Gastrocnemius medialis (tissue), 4 donors: Measurements from ENCODE around the gene FAM199X. TPM values are rescaled to one million over a fixed set of nuclear protein-coding genes. Genes with fewer than 3 reads are reported as not detected.

ENCODE experiments used
- ATAC-seq, 2 donors: fragments of 150-250 bp; one replicate each; pipeline ENCODE4 v1.9.1; 2016
- DNase-seq, 2 donors: peaks; one replicate each; pipeline ENCODE4 v3.0.0-alpha.2; 2019
- H3K27ac ChIP-seq, 4 donors: fragments of 200-600 bp; sonication (generic); 1 replicate in 1 of 4; 2 replicates in 3 of 4; pipeline ENCODE4 v1.5.1; 2016 to 2018; ENCODE audit warnings: mild to moderate bottlenecking in 2 of 4, moderate library complexity in 1 of 4
- H3K27me3 ChIP-seq, 3 donors: fragments of 200-600 bp; sonication (generic) in 2 of 3; 1 replicate in 1 of 3; 2 replicates in 2 of 3; pipeline versions ENCODE4 v1.5.1 to v1.6.0; 2016 to 2019; ENCODE audit warnings: mild to moderate bottlenecking in 1 of 3, moderate library complexity in 1 of 3
- H3K36me3 ChIP-seq, 2 donors: fragments of 200-600 bp; sonication (generic) in 1 of 2; one replicate each; pipeline ENCODE4 v1.5.1; 2017 to 2018
- H3K4me1 ChIP-seq, 2 donors: fragments of 200-600 bp; sonication (generic) in 1 of 2; one replicate each; pipeline ENCODE4 v1.5.1; 2016 to 2017; ENCODE audit warnings: mild to moderate bottlenecking in 2 of 2
- H3K4me3 ChIP-seq, 4 donors: fragments of 200-600 bp; sonication (generic) in 3 of 4; 1 replicate in 1 of 4; 2 replicates in 3 of 4; pipeline ENCODE4 v1.5.1; 2016 to 2019; ENCODE audit warnings: mild to moderate bottlenecking in 2 of 4
- H3K9me3 ChIP-seq, 3 donors: fragments of 200-600 bp; sonication (generic) in 2 of 3; 1 replicate in 1 of 3; 2 replicates in 2 of 3; pipeline ENCODE4 v1.5.1; 2016 to 2019
- POLR2A ChIP-seq, 2 donors: fragments of 450-650 bp; IDR thresholded peaks; one replicate each; pipeline ENCODE4 v1.6.1; 2017; ENCODE audit warnings: antibody characterized with exemption in 2 of 2, mild to moderate bottlenecking in 2 of 2, moderate library complexity in 2 of 2
- in situ Hi-C, 4 donors: fragments of 200-750 bp; cut with MboI; loops; one replicate each; pipeline versions ENCODE4 v1.15.0 to v1.8.0; 2017; ENCODE audit warnings: low sequenced_read_pairs in 4 of 4
- intact Hi-C: fragments of 100-400 bp; cut with DNase I; formaldehyde crosslinking; loops from one replicate; pipeline ENCODE4 v1.15.1; 2023; ENCODE audit warnings: low total_unique reads
- total RNA-seq, 4 donors: library from RNA; depleted of rRNA; stranded (reverse); fragments of >200 nt; gene quantifications; one replicate each; pipeline versions ENCODE4 v1.1.0 to v1.2.3, GENCODE V29; 2016
- TF ChIP-seq, protein P1 (sequence below), 5 experiments: fragments of 450-650 bp in 3 of 5; fragments of 200-600 bp in 2 of 5; sonication (generic) in 2 of 5; IDR thresholded peaks in 4 of 5; conservative IDR thresholded peaks in 1 of 5; 1 replicate in 4 of 5; 2 replicates in 1 of 5; pipeline ENCODE4 v1.5.1; 2016 to 2019; ENCODE audit warnings: antibody characterized with exemption in 5 of 5, mild to moderate bottlenecking in 3 of 5, moderate library complexity in 3 of 5

The FAM199X gene
- total RNA-seq, 4 donors from 2014 or later = 13.4 to 23.4 (median 17.8) TPM

DNA sequence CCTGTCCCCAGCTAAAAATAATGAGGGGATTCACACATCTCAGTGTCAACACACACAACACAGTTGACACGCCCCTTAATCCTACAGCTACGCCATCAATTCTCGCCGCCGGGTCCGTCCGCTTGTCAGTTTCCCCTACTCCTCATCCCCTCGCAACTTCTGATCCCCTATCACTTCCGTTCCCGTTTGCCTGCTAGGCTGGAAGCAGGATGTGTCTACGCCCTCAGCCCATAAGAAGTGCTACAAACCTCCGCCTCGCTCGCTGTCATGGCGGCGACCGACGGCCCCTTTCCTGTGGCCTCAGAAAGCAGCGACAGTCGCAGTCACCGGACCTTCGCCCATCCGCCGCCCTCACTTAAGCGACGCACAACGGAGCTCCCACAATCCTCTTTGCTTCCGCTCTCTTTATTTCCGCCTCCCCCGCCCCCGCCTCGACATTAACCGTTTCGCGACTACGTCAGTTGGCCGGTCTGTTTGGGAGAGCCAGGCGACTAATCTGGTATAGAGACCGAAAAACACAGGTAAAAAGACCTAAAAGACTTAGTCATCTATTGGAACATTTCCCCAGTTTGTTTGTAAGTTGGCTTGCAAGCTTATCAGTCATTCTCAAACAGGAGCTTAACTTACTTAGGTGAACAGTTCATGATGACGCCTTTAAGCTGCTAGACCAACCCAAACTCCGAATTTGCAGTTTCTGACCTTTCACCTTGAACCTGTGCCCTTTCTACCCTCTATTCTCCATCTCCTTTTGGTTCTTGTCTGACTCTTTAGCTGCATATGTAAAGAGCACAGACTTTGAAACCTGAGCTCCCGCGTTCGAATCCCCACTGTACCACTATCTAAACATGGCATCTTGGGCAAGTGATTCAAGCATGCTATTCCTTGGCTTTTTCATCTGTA, 9.4 kb upstream of the FAM199X start, which contains the start of gene SLC25A53:
Gene SLC25A53, minus strand, starts transcription at position 380 of the 900 bp plus-strand sequence. CDS start 51,752 bp downstream, outside the sequence.
- Histone ChIP-seq H3K4me1 (peaks cover 6 to 11% of the 10 kb centered on the region in 2 donors), H3K27ac (peak within 1 kb of the TSS; percentile 85 to 94 (median 88)), H3K9me3 (no peaks in the 10 kb centered on the region), H3K4me3 (peak within 1 kb of the TSS; percentile 60 to 72 (median 66)), H3K36me3 (no peaks in the 10 kb centered on the region), H3K27me3 (no peaks in the 10 kb centered on the region)
- ATAC-seq = peak; percentile 94 to 96
- DNase-seq = peak; percentile 66 to 79
- intact Hi-C loops = loop anchor here (1.0 to 5.0 kb wide), 2 partner anchors 9 to 530 kb away; partner anchors contain the start of genes FAM199X and TCEAL1
- TF ChIP-seq, protein P1, sequence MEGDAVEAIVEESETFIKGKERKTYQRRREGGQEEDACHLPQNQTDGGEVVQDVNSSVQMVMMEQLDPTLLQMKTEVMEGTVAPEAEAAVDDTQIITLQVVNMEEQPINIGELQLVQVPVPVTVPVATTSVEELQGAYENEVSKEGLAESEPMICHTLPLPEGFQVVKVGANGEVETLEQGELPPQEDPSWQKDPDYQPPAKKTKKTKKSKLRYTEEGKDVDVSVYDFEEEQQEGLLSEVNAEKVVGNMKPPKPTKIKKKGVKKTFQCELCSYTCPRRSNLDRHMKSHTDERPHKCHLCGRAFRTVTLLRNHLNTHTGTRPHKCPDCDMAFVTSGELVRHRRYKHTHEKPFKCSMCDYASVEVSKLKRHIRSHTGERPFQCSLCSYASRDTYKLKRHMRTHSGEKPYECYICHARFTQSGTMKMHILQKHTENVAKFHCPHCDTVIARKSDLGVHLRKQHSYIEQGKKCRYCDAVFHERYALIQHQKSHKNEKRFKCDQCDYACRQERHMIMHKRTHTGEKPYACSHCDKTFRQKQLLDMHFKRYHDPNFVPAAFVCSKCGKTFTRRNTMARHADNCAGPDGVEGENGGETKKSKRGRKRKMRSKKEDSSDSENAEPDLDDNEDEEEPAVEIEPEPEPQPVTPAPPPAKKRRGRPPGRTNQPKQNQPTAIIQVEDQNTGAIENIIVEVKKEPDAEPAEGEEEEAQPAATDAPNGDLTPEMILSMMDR (IDR thresholded peaks at IDR 0.05 in 4 of 5, conservative IDR thresholded peaks at IDR 0.05 in 1 of 5) = peak in 1 of 5 experiments; percentile 23
- peak; percentile 31 to 50 for TF ChIP-seq POLR2A (IDR thresholded peaks at IDR 0.05)
- in situ Hi-C loops = loop anchor here in 2 of 4 donors (25.0 kb wide), 1 partner anchor 470 kb away; the partner anchor contains the start of gene MORF4L2 (in 2 of the 2)

DNA sequence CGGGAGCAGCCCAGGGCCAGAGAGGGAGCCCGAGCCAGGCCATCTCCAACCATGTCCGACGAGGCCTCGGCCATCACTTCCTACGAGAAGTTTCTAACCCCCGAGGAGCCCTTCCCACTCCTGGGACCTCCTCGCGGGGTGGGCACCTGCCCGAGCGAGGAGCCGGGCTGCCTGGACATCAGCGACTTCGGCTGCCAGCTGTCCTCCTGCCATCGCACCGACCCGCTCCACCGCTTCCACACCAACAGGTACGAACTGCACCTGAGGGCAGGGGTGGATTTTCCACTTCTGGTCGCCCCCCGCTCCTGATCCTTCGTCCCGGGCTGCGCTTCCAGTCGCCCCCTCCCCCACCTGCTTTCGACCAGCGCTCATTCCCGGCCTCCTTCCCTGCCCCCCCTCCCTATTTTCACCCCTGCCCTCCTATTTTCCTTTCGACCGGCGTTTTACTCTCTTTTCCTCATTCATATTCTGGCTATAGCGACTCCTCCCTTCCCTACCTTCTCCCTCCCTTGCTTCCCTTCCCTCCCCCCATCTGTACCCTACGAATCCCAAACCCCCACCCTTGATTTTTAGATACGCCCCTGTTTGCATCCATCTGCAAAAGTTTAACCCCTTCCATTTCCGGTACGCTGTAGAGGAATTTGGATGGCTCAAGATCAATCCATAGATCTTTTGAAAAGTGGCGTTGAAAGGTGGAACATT, 633 bp downstream of the FAM199X start:
- Histone ChIP-seq H3K4me3 (peak overlapping the region; percentile 66 to 78 (median 72)), H3K27me3 (no peaks in the 10 kb centered on the region), H3K4me1 (peaks cover 0 to 12% of the 10 kb centered on the region in 2 donors), H3K36me3 (no peaks in the 10 kb centered on the region), H3K27ac (peak overlapping the region; percentile 70 to 89 (median 86)), H3K9me3 (no peaks in the 10 kb centered on the region)
- no peak for TF ChIP-seq POLR2A (IDR thresholded peaks at IDR 0.05)
- TF ChIP-seq, protein P1 (IDR thresholded peaks at IDR 0.05 in 4 of 5, conservative IDR thresholded peaks at IDR 0.05 in 1 of 5) = no peak
- DNase-seq (no peak), ATAC-seq (peak; percentile 2 to 24)
- in situ Hi-C loops (loop anchor here in 2 of 4 donors (25.0 kb wide), 1 partner anchor 480 kb away; the partner anchor contains the start of gene MORF4L2 (in 2 of the 2)), intact Hi-C loops (loop anchor here (1.0 to 5.0 kb wide), 2 partner anchors 10 to 480 kb away; partner anchors contain the start of genes MORF4L2 and SLC25A53)

DNA sequence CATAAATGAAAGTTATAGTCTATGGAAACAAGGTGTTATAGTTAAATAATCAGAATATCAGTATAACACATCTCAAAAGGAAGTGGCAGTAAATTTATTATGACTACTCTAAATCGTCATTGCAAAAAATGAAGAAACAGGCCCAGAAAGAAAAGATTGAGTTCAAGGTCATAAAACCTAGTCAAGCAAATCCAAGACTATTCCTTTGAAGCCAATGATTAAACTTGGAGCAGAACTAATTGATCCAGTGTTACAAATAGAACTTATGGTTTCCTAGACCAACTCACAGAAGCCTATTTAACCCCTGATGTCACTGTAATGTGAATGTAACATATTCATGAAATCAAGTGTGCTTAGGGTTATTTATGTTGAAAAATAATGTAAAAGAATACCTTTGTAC, 1.9 kb downstream of the FAM199X start:
- no peak for TF ChIP-seq POLR2A (IDR thresholded peaks at IDR 0.05)
- TF ChIP-seq, protein P1 (IDR thresholded peaks at IDR 0.05 in 4 of 5, conservative IDR thresholded peaks at IDR 0.05 in 1 of 5) = no peak
- in situ Hi-C loops (loop anchor here in 2 of 4 donors (25.0 kb wide), 1 partner anchor 481 kb away; the partner anchor contains the start of gene MORF4L2 (in 2 of the 2)), intact Hi-C loops (loop anchor here (5.0 kb wide), 1 partner anchor 481 kb away; the partner anchor contains the start of gene MORF4L2)
- no peaks in the 10 kb centered on the region for H3K9me3 ChIP-seq
- no peak overlapping the region for H3K27ac ChIP-seq
- no peak for ATAC-seq
- no peak overlapping the region for H3K4me3 ChIP-seq
- H3K4me1 ChIP-seq = peaks cover 0 to 12% of the 10 kb centered on the region in 2 donors
- DNase-seq = no peak
- no peaks in the 10 kb centered on the region for H3K36me3 ChIP-seq
- no peaks in the 10 kb centered on the region for H3K27me3 ChIP-seq

DNA sequence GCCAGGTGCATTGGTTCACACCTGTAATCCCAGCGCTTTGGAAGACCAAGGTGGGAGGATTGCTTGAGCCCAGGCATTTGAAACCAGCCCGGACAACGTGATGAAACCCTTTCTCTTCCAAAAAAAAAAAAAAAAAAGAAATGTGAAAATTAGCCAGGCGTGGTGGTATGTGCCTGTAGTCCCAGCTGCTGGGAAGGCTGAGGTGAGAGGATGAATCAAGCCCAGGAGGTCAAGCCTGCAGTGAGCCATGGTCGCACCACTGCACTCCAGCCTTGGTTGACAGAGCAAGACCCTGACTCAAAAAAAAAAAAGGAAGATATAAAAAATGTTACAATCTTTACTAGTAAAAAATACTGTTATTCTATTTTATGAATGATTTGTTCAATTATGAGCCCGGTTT, 5.9 kb downstream of the FAM199X start:
- no peak overlapping the region for H3K4me3 ChIP-seq
- TF ChIP-seq POLR2A (IDR thresholded peaks at IDR 0.05) = no peak
- TF ChIP-seq, protein P1 (IDR thresholded peaks at IDR 0.05 in 4 of 5, conservative IDR thresholded peaks at IDR 0.05 in 1 of 5) = no peak
- ATAC-seq = no peak
- H3K9me3 ChIP-seq = no peaks in the 10 kb centered on the region
- no peak for DNase-seq
- no peaks in the 10 kb centered on the region for H3K27me3 ChIP-seq
- no peak overlapping the region for H3K27ac ChIP-seq
- no peaks in the 10 kb centered on the region for H3K36me3 ChIP-seq
- H3K4me1 ChIP-seq = peaks cover 0 to 12% of the 10 kb centered on the region in 2 donors
- intact Hi-C loops (no loop called here), in situ Hi-C loops (loop anchor here in 2 of 4 donors (25.0 kb wide), 1 partner anchor 485 kb away; the partner anchor contains the start of gene MORF4L2 (in 2 of the 2))
